ENCODE measurements around the gene VIPR1.

Gene VIPR1

GRCh38 chr3:42513121-42513520 lies 10.7 kb downstream of the VIPR1 start:
- DNase-seq: no peak

- no peak for DNase-seq
Measured at GRCh38 chr3:42513521-42513920, 11.1 kb downstream of the VIPR1 start.

- DNase-seq: no peak
Measured at GRCh38 chr3:42514876-42515275, 12.4 kb downstream of the VIPR1 start.

- DNase-seq: no peak
Measured at GRCh38 chr3:42515391-42515916, 13.0 kb downstream of the VIPR1 start.

- DNase-seq: no peak
Measured at GRCh38 chr3:42515976-42516375, 13.5 kb downstream of the VIPR1 start.

DNA sequence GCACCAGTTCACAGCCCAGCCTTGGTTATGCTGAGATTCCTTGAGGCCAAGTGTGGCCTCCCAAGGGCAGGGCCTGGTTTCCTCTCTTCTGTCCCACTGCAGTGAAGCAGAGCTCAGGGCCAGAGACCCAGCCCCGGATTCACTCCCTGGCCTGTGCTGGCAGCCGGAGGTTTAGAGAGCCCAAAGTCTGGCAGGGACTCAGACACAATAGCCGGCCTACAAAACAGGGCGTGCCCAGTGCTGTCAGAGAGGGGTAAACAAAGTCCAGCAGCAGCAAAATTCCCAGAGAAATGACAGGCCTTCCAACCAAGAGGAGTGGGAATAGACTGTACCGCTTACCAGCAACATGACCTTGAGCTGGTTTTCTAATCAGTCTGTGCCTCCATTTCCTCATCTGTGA lies 14.0 kb downstream of the VIPR1 start:
- DNase-seq: no peak

DNA sequence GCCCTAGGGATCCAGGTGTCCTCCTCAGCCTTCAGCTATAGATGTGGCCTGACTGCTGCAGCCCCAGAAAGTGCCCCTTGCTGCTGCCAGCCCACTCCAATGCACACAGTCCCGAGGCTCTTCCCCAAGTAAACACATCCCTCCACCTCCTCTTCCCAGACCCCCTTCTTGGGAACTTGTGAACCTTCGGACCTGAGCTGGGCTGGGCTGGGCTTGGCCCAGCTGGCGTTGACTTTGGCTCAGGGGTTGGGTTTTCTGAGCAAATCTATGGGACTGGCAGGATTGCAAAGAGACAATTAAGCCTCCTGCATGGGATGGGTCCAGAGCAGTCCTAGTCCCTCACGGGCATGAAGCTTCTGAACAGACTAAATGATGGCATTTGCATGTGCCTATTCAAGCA lies 14.7 kb downstream of the VIPR1 start:
- no peak for DNase-seq

GRCh38 chr3:42518800-42519567 lies 16.5 kb downstream of the VIPR1 start:
- peak; percentile 23 for DNase-seq

DNA sequence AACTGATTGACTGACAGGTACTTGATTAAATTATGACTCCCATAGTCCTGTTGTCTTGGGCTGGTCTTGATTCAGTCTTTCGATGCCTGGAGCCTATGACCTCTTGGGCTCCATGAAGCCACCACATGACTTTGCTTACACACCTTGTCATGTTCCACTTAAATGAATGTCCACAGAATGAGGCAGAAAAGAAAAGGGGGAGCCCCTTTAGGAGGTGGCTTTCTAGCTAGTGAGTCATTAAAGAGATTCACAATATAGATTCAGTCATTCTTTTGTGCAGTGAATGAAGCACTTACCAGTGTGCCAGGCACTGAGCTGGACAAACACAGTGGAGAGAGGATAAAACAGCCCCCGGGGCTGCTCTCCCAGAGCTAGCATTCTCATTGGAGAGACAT lies 17.1 kb downstream of the VIPR1 start:
- peak; percentile 18 for DNase-seq

GRCh38 chr3:42520336-42520735 lies 17.9 kb downstream of the VIPR1 start:
- no peak for DNase-seq

- DNase-seq: no peak
Measured at GRCh38 chr3:42520906-42521305, 18.5 kb downstream of the VIPR1 start.

DNA sequence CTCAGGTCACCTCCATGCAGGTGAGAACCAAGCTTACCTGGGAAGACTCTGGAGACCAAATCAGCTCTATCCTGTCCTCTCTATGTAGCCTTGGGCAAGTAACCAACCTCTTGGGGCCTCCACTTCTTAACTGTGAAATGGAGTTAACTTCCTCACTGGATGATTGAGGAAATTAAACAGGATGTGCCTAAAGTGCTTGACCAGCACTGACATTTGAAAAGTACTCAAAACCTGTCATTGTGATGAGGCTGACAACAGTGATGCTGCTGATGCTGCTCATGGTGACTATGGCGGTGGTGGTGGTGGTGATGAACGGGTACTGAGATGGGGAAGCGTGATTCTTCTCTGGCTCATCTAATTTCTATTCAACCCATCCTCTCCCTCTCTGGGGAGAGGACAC lies 22.3 kb downstream of the VIPR1 start:
- DNase-seq: no peak

- DNase-seq: no peak
Measured at GRCh38 chr3:42525212-42525611, 22.8 kb downstream of the VIPR1 start.

- DNase-seq: no peak
Measured at GRCh38 chr3:42525736-42526345, 23.4 kb downstream of the VIPR1 start.

DNA sequence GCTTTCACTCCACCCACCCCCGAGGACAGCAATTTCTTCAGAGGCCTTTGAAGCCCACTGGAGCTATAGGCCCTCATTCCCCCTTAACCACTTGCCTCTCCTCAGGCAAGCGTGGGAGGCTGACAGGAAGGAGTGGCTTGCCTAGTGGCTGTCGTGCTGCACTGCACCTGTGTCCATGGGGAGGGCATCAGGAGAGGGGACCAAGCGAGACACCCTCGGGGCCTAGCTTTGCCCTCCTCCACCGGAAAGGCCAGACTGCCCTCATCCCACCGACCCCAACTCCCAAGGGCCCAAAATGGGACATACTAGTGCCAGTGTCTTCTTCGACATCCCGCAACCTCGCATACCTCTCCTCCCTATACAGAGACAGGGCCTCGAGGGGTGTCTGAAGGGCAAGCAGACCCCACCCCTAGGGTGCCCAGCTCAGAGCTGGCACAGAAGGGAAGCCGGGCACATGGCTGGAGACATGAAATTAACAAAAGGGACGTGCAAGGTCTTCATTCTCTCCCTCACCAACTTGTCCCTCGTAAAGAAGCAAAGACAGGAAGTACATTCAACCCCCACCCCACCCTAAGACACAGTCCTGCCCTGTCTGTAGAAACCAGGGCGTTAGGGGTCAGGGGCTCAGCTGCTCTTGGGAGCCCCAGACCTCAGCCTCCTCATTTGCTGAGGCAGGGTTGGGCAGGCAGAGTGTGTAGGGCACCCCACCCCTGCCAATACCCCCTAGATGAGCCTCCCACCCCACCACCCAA lies 24.3 kb downstream of the VIPR1 start:
- DNase-seq: peak; percentile 66

DNA sequence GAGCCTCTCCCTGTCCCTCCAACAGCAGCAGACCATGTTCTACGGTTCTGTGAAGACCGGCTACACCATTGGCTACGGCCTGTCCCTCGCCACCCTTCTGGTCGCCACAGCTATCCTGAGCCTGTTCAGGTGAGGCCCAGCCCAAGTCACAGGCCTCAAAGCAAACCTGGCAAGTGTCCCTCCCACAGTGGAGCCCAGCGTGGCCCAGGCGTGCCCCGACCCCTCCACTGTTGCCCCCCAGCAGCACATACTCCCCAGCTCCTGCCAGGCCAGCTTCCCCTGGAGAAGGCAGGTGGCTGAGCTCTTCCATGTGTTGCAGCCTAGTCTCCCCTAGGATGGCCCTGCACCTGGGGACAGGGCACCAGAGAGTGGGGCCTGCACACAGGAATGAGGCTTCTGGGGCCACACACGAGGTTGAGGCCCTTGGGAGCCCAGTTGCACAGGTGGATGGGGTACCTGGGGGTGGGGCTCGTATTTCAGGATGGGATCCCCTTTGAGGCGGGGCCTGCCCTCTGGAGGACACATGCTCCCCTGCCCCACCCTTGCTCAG lies 25.0 kb downstream of the VIPR1 start:
- DNase-seq: no peak

- DNase-seq: no peak
Measured at GRCh38 chr3:42529468-42529867, 27.0 kb downstream of the VIPR1 start.

- no peak for DNase-seq
Measured at GRCh38 chr3:42530073-42530472, 27.6 kb downstream of the VIPR1 start.

- DNase-seq: no peak
Measured at GRCh38 chr3:42531470-42531869, 29.0 kb downstream of the VIPR1 start.

GRCh38 chr3:42532229-42532628 lies 29.8 kb downstream of the VIPR1 start:
- no peak for DNase-seq

GRCh38 chr3:42533161-42533897 lies 30.9 kb downstream of the VIPR1 start:
- no peak for DNase-seq

- DNase-seq: peak; percentile 60
Measured at GRCh38 chr3:42535981-42536784, 33.7 kb downstream of the VIPR1 start.
